Measurements from ENCODE around the gene PASK.

Gene PASK

DNA sequence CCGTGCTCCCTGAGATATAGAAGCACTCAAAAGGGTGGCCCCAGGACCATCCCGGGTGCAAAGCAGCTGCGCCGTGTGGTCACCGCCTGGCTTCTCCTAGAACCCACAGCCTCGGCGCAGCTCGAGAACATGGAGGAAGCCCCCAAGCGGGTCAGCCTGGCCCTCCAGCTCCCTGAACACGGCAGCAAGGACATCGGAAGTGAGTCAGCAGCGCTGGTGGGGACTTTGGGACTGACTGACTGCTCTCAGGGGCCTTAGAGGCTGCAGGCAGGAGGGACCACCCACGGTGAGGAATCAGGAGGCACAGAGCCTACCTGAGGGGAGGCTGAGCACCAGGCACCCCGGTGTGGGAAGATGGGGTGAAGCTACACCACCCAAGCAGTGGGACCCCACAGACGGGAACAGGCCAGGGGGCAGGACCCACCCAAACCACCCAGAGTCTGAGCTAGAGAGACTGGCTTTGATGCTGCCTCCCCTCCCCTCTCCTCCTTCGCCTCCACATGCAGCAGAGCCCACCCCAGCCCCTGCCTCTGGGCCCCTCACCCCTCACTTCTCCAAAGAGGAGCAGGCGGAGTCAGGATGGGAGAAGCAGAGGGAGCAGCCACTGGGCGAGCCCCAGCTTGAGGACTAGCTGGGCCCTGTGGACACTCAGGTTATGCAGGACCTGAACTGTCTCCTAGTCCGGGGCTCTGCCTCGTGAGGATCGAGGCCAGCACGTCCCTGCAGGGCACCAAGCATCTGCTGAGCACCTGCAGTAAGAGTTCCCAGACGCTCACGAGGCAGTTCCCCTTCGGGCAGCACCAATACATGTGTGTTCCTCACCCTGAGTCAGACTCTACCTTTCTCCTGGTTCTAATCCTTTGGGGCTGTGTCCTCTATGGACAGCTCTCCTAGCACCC is 75.9 kb downstream of the PASK start:
- no peak for DNase-seq (ENCODE audit: low read depth, low spot score)
- H3K4me3 ChIP-seq (ENCODE audit: low read length) = no peak overlapping the region

GRCh38 chr2:241072553-241073165 is 76.6 kb downstream of the PASK start:
- no peak overlapping the region for H3K4me3 ChIP-seq (ENCODE audit: low read length)
- DNase-seq (ENCODE audit: low read depth, low spot score) = no peak

DNA sequence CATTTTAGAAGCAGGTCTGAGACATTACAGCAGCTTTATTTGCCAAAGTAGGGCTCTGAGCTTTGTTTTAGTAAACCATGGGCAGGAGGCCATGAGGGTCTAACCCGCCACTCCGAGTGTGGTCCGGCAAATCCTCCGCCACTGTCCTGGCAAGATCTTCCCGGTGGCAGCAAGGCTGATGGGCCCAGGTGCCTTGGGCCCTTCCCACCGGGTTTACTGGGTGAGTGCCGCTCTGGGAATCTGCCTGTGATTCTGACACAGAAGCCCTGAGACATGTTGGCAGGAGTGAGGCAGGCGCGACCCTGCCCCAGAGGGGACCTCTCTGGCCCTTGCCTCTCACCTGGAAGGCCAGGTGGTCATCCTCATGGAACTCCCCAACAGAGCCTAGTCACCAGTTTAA is 77.1 kb downstream of the PASK start:
- no peak for DNase-seq (ENCODE audit: low read depth, low spot score)
- no peak overlapping the region for H3K4me3 ChIP-seq (ENCODE audit: low read length)

DNA sequence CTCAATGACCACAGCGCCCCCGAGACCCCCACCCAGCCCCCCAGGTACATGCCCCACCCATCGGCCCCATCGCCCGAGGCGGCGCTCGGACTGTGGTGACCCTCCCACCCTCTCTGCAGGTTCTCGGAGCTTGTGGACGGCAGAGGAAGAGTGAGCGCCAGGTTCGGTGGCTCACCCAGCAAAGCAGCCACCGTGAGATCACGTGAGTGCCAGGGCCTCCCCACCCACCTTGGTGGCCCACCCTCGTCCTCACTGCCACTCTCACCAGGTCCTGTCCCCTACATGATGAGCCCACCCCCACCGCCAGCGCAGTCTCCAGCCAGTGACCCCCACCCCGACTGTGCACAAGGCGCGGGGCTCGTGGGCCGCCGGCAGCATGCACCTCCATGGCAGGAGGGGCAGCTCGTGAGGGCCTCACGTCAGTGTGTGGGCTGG is 77.6 kb downstream of the PASK start:
- no peak for DNase-seq (ENCODE audit: low read depth, low spot score)
- H3K4me3 ChIP-seq (ENCODE audit: low read length) = no peak overlapping the region

GRCh38 chr2:241070811-241071676 is 78.2 kb downstream of the PASK start:
- DNase-seq (ENCODE audit: low read depth, low spot score) = no peak
- no peak overlapping the region for H3K4me3 ChIP-seq (ENCODE audit: low read length)

DNA sequence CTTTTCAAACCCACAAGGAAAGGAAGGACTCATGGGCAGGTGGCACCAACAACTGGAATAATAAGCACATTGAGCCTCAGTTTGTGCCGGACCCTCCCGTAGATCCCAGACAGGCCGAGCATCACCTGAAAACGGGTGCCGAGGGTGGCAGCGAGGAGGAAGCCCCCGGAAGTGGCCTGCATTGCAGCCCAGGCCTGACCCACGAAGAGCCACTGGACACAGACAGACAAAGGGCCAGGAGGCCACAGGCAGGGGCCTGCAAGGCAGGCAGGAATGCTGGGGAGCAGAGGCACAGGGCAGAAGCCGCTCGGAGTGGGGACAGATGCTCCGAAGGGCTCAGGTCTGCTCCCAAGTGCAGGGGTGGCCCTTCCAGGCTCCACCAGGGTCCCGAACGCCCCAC is 78.9 kb downstream of the PASK start:
- no peak overlapping the region for H3K4me3 ChIP-seq (ENCODE audit: low read length)
- no peak for DNase-seq (ENCODE audit: low read depth, low spot score)

DNA sequence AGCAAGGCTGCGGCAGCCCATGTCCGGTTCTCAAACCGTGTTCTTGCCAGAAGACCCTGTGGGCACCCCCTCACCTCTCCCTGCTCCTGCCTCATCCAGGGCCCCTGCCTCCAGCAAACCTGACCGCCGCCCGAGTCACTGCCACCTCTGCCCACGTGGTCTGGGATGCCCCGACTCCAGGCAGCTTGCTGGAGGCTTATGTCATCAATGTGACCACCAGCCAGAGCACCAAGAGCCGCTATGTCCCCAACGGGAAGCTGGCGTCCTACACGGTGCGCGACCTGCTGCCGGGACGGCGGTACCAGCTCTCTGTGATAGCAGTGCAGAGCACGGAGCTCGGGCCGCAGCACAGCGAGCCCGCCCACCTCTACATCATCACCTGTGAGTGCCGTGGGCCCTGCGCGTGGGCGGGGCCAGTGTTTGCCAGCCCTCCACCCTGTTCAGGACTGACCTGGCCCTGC is 79.4 kb downstream of the PASK start:
- no peak for DNase-seq (ENCODE audit: low read depth, low spot score)
- no peak overlapping the region for H3K4me3 ChIP-seq (ENCODE audit: low read length)

GRCh38 chr2:241068942-241069810 is 80.1 kb downstream of the PASK start:
- DNase-seq (ENCODE audit: low read depth, low spot score) = no peak
- no peak overlapping the region for H3K4me3 ChIP-seq (ENCODE audit: low read length)

DNA sequence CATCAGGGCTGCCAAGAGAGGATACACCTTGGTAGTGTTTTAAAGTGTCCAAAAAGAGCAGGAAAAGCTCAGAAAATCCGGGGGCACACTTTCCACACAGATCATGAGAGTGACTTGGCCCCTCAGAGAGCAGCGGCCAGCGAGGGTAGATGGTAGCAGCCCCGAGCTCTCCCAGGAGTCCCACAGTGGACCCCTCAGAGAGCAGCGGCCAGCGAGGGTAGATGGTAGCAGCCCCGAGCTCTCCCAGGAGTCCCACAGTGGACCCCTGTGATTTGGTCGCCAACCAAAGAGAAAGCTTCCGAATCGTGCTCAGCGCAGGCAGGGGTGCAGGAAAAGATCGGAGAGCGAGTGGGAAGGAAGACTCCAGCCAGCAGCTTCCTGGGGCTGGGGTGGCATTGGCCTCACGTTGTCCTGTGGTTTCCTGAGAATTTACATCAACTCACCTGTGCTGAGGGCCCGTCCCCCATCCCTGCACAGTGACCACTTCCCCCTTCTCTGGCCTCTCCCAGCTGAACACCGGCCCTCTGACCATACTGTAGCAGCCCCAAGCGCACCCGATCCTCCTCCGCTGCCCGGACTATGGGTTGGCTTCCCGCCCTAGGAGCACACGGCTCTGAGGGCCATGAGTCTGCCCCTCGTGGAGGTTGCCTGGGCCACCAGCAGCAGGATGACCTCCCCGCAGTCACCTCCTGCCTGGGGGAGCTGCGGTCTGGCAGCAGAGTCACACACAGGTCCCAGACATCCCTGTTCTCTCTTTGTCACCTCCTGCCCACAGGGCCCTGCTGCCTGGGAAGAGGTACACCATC is 80.9 kb downstream of the PASK start:
- H3K4me3 ChIP-seq (ENCODE audit: low read length) = no peak overlapping the region
- DNase-seq (ENCODE audit: low read depth, low spot score) = no peak

DNA sequence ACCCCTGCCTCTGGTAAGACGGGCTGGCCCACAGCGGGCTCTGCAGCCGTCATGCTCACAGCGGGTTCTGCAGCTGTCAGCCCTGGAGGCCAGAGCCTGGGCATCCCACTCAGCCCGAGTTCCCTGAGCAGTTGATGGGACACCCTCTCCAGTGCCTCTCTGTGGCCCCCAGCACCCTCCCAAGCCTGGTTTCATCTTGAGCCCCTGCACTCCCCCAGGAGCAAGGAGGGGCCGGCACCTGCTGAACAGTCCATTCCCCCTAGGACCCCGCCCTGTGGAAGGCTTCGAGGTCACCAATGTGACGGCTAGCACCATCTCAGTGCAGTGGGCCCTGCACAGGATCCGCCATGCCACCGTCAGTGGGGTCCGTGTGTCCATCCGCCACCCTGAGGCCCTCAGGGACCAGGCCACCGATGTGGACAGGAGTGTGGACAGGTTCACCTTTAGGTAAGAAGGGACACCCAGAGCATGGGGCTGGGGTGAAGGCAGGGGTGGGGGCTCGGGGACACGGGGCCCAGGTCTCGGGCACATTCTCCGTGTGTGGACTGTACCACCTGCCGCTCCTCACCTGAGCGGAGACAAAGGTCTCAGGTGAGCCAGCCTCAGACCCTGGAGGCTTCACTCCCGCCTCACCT is 81.7 kb downstream of the PASK start:
- no peak overlapping the region for H3K4me3 ChIP-seq (ENCODE audit: low read length)
- DNase-seq (ENCODE audit: low read depth, low spot score) = no peak

GRCh38 chr2:241066893-241067341 is 82.4 kb downstream of the PASK start:
- DNase-seq (ENCODE audit: low read depth, low spot score) = no peak
- H3K4me3 ChIP-seq (ENCODE audit: low read length) = no peak overlapping the region

DNA sequence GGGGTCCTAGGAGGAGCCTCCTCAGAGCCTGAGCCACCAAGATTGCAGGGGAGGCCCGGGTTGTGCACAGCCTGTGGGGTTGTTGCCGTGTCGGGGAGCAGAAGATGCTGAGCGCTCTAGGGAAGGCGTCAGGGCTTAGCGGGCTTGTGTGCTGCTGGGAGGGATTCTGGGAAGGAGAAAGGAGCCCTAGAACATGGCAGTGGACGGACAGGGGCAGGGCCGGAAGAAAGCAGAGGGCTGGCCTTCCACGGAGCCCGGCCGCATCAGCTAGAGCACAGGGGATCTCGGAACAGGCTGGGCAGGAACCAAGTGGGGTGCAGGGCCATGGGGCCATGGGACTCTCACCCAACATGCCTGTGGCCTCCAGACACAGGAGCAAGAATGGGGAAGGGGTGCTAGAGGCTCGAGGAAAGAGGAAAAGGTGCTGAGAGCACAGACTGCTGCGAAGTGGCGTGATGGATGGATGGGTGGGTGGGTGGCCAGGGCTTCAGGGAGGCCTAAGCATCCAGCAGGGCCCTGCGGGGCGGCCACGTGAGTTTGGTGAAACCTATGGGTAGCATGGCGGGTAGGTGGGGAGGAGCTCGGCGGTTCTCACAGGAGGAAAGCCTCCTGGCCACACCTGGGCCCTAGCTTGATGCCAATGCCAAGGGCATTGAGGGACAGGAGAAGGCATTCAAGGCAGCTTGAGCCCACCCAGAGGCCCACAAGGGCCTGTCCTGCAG is 82.9 kb downstream of the PASK start:
- no peak for DNase-seq (ENCODE audit: low read depth, low spot score)
- H3K4me3 ChIP-seq (ENCODE audit: low read length) = no peak overlapping the region

GRCh38 chr2:241065355-241065803 is 83.9 kb downstream of the PASK start:
- H3K4me3 ChIP-seq (ENCODE audit: low read length) = no peak overlapping the region
- no peak for DNase-seq (ENCODE audit: low read depth, low spot score)

GRCh38 chr2:241064802-241065354 is 84.4 kb downstream of the PASK start:
- DNase-seq (ENCODE audit: low read depth, low spot score) = no peak

DNA sequence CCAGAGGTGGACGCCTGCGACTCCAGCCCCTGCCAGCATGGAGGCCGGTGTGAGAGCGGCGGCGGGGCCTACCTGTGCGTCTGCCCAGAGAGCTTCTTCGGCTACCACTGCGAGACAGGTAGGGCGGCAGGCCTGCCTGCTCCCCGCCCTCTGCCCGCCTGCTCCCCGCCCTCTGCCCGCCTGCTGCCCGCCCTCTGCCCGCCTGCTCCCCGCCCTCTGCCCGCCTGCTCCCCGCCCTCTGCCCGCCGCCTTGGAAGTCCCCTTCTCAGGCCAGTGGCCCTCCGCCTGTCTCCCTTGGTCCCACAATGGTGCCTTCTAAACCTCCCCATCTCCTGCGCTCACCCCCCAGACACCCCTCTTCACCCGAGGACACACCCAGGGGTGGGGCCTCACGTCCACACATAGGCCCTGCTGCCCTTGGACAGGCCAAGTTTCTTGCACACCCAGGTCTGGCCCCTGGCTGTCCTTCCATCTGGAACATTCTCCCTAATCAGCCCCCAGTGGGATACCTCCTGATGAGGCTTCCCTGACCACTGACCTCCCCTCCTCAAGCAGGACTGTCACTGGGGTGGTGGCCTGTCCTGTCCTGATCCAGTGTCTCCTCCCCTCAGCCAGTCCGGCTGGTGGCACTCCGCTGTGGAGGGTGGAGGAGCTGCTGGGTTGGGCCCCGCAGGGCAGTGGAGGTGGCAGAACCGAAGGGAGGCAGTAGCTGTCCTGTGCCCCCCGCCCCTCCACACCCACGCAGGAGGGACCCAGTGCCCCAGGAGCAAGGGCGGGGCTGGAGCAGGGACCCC is 85.1 kb downstream of the PASK start:
- DNase-seq (ENCODE audit: low read depth, low spot score) = no peak

More at GRCh38 chr2:241064802-241065354, 84.4 kb downstream of the PASK start:
- no peak overlapping the region for H3K4me3 ChIP-seq (ENCODE audit: low read length)

DNA sequence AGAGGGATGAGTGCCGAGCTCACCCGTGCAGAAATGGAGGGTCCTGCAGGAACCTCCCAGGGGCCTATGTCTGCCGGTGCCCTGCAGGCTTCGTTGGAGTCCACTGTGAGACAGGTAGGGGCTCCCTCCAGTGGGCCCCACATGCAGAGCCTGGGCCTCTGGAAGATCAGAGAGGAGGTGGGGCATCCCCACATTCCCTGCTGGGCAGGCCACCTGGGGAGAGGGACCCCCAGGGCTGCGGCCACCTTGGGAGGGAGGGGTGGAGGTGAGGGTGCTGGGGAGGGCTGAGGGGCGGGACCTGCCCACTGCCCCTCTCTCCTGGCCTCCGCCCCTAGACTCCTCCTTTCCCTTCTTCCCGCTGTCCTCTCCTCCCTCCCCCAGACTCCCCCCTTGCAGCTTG is 85.7 kb downstream of the PASK start:
- no peak overlapping the region for H3K4me3 ChIP-seq (ENCODE audit: low read length)
- DNase-seq (ENCODE audit: low read depth, low spot score) = no peak

More for the DNA sequence above, 85.1 kb downstream of the PASK start:
- H3K4me3 ChIP-seq (ENCODE audit: low read length) = no peak overlapping the region

Measured in Jurkat, Clone E6-1 (cell line).